B cell (primary cell): Measurements from ENCODE around the gene CSRP2. TPM values are rescaled to one million over a fixed set of nuclear protein-coding genes. Genes with fewer than 3 reads are reported as not detected.

Source experiments
- ATAC-seq: fragments of 200-7000 bp; cut with Tn5 transposase; one replicate; pipeline ENCODE4 v1.10.0; 2021; ENCODE audit warnings: low read depth, mild to moderate bottlenecking, moderate number of reproducible peaks, moderate library complexity
- CTCF ChIA-PET: fragments of 350-600 bp; sonication (Branson Sonifier 250); formaldehyde crosslinking; loops from one replicate; lab custom pipeline; 2021; ENCODE audit warnings: antibody characterized with exemption, inconsistent platforms; lab: Charles Lee
- POLR2A ChIA-PET: fragments of 350-600 bp; sonication (Branson Sonifier 250); formaldehyde crosslinking; loops from one replicate; lab custom pipeline; 2021; ENCODE audit warnings: antibody characterized with exemption; lab: Charles Lee
- DNase-seq: peaks from one replicate; pipeline ENCODE4 v3.0.0; 2013
- H2AFZ ChIP-seq: 2 replicates; pipeline ENCODE4 v1.6.1; 2012; ENCODE audit warnings: mild to moderate bottlenecking, low read depth, low read length; ENCODE audit not compliant: insufficient read depth, poor library complexity, severe bottlenecking
- H3K27ac ChIP-seq, 2 donors: 1 replicate in 1 of 2; 2 replicates in 1 of 2; pipeline ENCODE4 v1.5.1; 2012 to 2013; ENCODE audit warnings: low read length in 2 of 2, mild to moderate bottlenecking in 2 of 2, moderate library complexity in 1 of 2
- H3K27me3 ChIP-seq, 4 experiments: fragments of 200-600 bp in 1 of 4; sonication (generic) in 1 of 4; replicated peaks in 1 of 4; 1 replicate in 2 of 4; 2 replicates in 2 of 4; pipeline versions ENCODE4 v1.6.1 to v1.7.0; 2013 to 2016; ENCODE audit warnings: low read length in 3 of 4, mild to moderate bottlenecking in 2 of 4, mixed read lengths in 1 of 4, moderate library complexity in 1 of 4; ENCODE audit not compliant: insufficient read depth in 4 of 4, control insufficient read depth in 3 of 4; ENCODE audit errors: control extremely low read depth in 1 of 4
- H3K36me3 ChIP-seq, 2 experiments: replicated peaks in 1 of 2; 1 replicate in 1 of 2; 2 replicates in 1 of 2; pipeline versions ENCODE4 v1.6.1 to v1.7.1; 2013; ENCODE audit warnings: low read length in 1 of 2; ENCODE audit not compliant: insufficient read depth in 2 of 2, control insufficient read depth in 1 of 2; ENCODE audit errors: control extremely low read depth in 1 of 2, extremely low read depth in 1 of 2
- H3K4me1 ChIP-seq, 2 donors: fragments of 200-600 bp in 1 of 2; sonication (generic) in 1 of 2; 1 replicate in 1 of 2; 2 replicates in 1 of 2; pipeline versions ENCODE4 v1.5.1 to v1.6.1; 2013 to 2017; ENCODE audit warnings: low read length in 2 of 2; ENCODE audit not compliant: control insufficient read depth in 2 of 2, insufficient read depth in 2 of 2
- H3K4me2 ChIP-seq: replicated peaks from 2 replicates; pipeline ENCODE3; 2012; ENCODE audit warnings: mild to moderate bottlenecking, low read depth, low read length; ENCODE audit not compliant: poor library complexity, severe bottlenecking
- H3K4me3 ChIP-seq, 5 experiments: fragments of 200-600 bp in 1 of 5; sonication (generic) in 1 of 5; 1 replicate in 3 of 5; 2 replicates in 2 of 5; pipeline versions ENCODE4 v1.5.1 to v1.7.0; 2011 to 2016; ENCODE audit warnings: low read length in 4 of 5, mild to moderate bottlenecking in 4 of 5, low read depth in 2 of 5, control low read depth in 1 of 5, moderate library complexity in 1 of 5; ENCODE audit not compliant: insufficient read depth in 1 of 5; ENCODE audit errors: control extremely low read depth in 1 of 5, extremely low read depth in 1 of 5
- H3K79me2 ChIP-seq: fragments of 200-600 bp; sonication (generic); one replicate; pipeline ENCODE4 v1.6.0; 2016; ENCODE audit warnings: low read length; ENCODE audit not compliant: control insufficient read depth, insufficient read depth
- H3K9ac ChIP-seq: fragments of 200-600 bp; sonication (generic); 2 replicates; pipeline ENCODE4 v1.6.1; 2017; ENCODE audit warnings: mild to moderate bottlenecking, low read length, moderate library complexity
- H3K9me3 ChIP-seq, 3 donors: one replicate each; pipeline versions ENCODE4 v1.6.1 to v1.7.1; 2013; ENCODE audit warnings: low read length in 2 of 3; ENCODE audit not compliant: control insufficient read depth in 2 of 3, insufficient read depth in 1 of 3; ENCODE audit errors: control extremely low read depth in 1 of 3
- H4K20me1 ChIP-seq: 2 replicates; pipeline ENCODE4 v1.6.0; 2012; ENCODE audit warnings: mild to moderate bottlenecking, low read length; ENCODE audit not compliant: insufficient read depth, control insufficient read depth, poor library complexity, severe bottlenecking
- H3K27ac Mint-ChIP-seq: one replicate; pipeline ENCODE4 v1.8.0; 2021; ENCODE audit warnings: mixed read lengths
- H3K27me3 Mint-ChIP-seq: one replicate; pipeline ENCODE4 v1.8.0; 2021; ENCODE audit warnings: mixed read lengths
- H3K4me1 Mint-ChIP-seq: one replicate; pipeline ENCODE4 v1.8.0; 2021; ENCODE audit warnings: mixed read lengths
- H3K4me3 Mint-ChIP-seq: one replicate; pipeline ENCODE4 v1.8.0; 2021; ENCODE audit warnings: mixed read lengths
- H3K9me3 Mint-ChIP-seq: one replicate; pipeline ENCODE4 v1.8.0; 2022; ENCODE audit warnings: mixed read lengths; ENCODE audit not compliant: insufficient read depth
- EZH2 ChIP-seq: IDR thresholded peaks from 2 replicates; pipeline ENCODE4 v1.6.1; 2012; ENCODE audit warnings: borderline replicate concordance, low read depth, mild to moderate bottlenecking, moderate library complexity, low read length; ENCODE audit not compliant: insufficient read depth, poor library complexity, severe bottlenecking
- WGBS: methylation state at CpG from one replicate; pipeline ENCODE4 v1.1.5; 2013; ENCODE audit warnings: missing lambda C conversion rate; ENCODE audit not compliant: insufficient coverage; 5-methylcytosine and 5-hydroxymethylcytosine counted together
- intact Hi-C: fragments of 100-400 bp; cut with micrococcal nuclease; formaldehyde crosslinking; loops from one replicate; pipeline ENCODE4 v1.10.0; 2022
- polyA plus RNA-seq: library from polyadenylated mRNA; depleted of rRNA; stranded (reverse); fragments of >200 nt; gene quantifications from 2 replicates; pipeline ENCODE4 v1.2.3, GENCODE V29; 2012
- total RNA-seq, 2 donors: library from RNA; stranded (reverse); fragments of 120-200 nt in 1 of 2; gene quantifications; 1 replicate in 1 of 2; 2 replicates in 1 of 2; pipeline versions ENCODE4 v1.2.3 to v1.2.4, GENCODE V29; 2013 to 2022
- TF ChIP-seq, protein P1 (sequence below): fragments of 200-600 bp; IDR thresholded peaks from one replicate; pipeline ENCODE4 v1.8.0; 2022; ENCODE audit warnings: antibody characterized with exemption, mild to moderate bottlenecking

The CSRP2 gene
- total and polyA plus RNA-seq, 2 donors (not counting 1 experiment from before 2014, with no cell fraction given) = 0.44 TPM; not detected in 1

GRCh38 chr12:76863837-76864236 is 15.0 kb downstream of the CSRP2 start:
- Histone ChIP-seq H3K4me3 (no peak overlapping the region), H3K4me1 (peaks cover 0 to 4% of the 10 kb centered on the region in 2 donors), H3K4me2 (no peak overlapping the region), H3K9me3 (no peaks in the 10 kb centered on the region), H2AFZ (no peak overlapping the region), H3K27me3 (peaks cover 0 to 3% (median 0%) of the 10 kb centered on the region in 4 experiments), H3K36me3 (no peaks in the 10 kb centered on the region), H3K79me2 (no peaks in the 10 kb centered on the region), H3K27ac (no peak overlapping the region), H4K20me1 (no peaks in the 10 kb centered on the region), H3K9ac (no peak overlapping the region)
- Mint-ChIP-seq H3K27me3 (peaks cover 7% of the 10 kb centered on the region), H3K4me3 (no peak overlapping the region), H3K27ac (no peak overlapping the region), H3K4me1 (no peaks in the 10 kb centered on the region), H3K9me3 (no peaks in the 10 kb centered on the region)
- TF ChIP-seq, protein P1, sequence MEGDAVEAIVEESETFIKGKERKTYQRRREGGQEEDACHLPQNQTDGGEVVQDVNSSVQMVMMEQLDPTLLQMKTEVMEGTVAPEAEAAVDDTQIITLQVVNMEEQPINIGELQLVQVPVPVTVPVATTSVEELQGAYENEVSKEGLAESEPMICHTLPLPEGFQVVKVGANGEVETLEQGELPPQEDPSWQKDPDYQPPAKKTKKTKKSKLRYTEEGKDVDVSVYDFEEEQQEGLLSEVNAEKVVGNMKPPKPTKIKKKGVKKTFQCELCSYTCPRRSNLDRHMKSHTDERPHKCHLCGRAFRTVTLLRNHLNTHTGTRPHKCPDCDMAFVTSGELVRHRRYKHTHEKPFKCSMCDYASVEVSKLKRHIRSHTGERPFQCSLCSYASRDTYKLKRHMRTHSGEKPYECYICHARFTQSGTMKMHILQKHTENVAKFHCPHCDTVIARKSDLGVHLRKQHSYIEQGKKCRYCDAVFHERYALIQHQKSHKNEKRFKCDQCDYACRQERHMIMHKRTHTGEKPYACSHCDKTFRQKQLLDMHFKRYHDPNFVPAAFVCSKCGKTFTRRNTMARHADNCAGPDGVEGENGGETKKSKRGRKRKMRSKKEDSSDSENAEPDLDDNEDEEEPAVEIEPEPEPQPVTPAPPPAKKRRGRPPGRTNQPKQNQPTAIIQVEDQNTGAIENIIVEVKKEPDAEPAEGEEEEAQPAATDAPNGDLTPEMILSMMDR = no peak
- no peak for TF ChIP-seq EZH2
- DNase-seq (no peak), ATAC-seq (no peak)
- CTCF ChIA-PET = no interaction called here
- 100% methylated on average over 1 of the region's 4 CpGs for WGBS
- intact Hi-C loops = no loop called here
- POLR2A ChIA-PET = no interaction called here

- no peaks in the 10 kb centered on the region for H3K9me3 ChIP-seq
- intact Hi-C loops = no loop called here
- H3K4me3 Mint-ChIP-seq = no peak overlapping the region
- H3K9me3 Mint-ChIP-seq = no peaks in the 10 kb centered on the region
- no peak overlapping the region for H3K27ac ChIP-seq
- CTCF ChIA-PET = no interaction called here
- no peak overlapping the region for H3K9ac ChIP-seq
- H4K20me1 ChIP-seq = no peaks in the 10 kb centered on the region
- peaks cover 7% of the 10 kb centered on the region for H3K27me3 Mint-ChIP-seq
- no peak overlapping the region for H3K4me3 ChIP-seq
- no peak for DNase-seq
- H3K4me1 ChIP-seq = peaks cover 0 to 4% of the 10 kb centered on the region in 2 donors
- H3K27me3 ChIP-seq = peaks cover 0 to 3% (median 0%) of the 10 kb centered on the region in 4 experiments
- H3K79me2 ChIP-seq = no peaks in the 10 kb centered on the region
- POLR2A ChIA-PET = no interaction called here
- H3K36me3 ChIP-seq = no peaks in the 10 kb centered on the region
- H3K4me1 Mint-ChIP-seq = no peaks in the 10 kb centered on the region
- TF ChIP-seq, protein P1 = no peak
- TF ChIP-seq EZH2 = no peak
- H3K27ac Mint-ChIP-seq = no peak overlapping the region
- ATAC-seq = no peak
- WGBS = 96% methylated on average over 11 of the region's 12 CpGs
- no peak overlapping the region for H3K4me2 ChIP-seq
- no peak overlapping the region for H2AFZ ChIP-seq
Measured at GRCh38 chr12:76863005-76863670, 15.7 kb downstream of the CSRP2 start.
